Activated CD8-positive, alpha-beta memory T cell treated with anti-CD3 and anti-CD28 coated beads for 4 hours (primary cell): Measurements from ENCODE around the gene SCUBE2.
"Not testable (repeated sequence)": the region's sequence is repeated elsewhere in the genome, so short reads cannot be mapped to it uniquely, and the experiment has no call there.

Experiments used
- DNase-seq, 2 donors: peaks; one replicate each; pipeline ENCODE4 v3.0.0-alpha.2; 2020; ENCODE audit warnings: low read depth in 2 of 2

The SCUBE2 gene

DNA sequence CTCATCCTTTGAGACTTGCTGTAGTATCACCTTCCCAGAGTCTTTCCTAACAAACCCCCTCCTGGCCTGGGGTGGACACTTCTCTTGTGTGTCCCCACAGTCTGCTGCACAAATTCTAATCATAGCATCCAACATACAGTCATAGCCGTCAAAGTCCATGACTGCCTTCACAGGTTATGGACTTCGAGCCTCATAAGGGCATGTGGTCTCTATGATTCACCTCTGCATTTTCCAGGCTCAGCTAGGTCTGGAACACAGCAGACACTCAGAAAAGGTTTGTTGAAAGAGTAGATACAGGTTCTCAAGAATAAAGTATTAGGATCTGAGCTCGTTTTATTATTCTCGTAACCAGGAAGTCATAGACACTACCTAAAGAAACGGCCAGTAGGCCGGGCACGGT is 13.2 kb upstream of the SCUBE2 start:
- no peak for DNase-seq

DNA sequence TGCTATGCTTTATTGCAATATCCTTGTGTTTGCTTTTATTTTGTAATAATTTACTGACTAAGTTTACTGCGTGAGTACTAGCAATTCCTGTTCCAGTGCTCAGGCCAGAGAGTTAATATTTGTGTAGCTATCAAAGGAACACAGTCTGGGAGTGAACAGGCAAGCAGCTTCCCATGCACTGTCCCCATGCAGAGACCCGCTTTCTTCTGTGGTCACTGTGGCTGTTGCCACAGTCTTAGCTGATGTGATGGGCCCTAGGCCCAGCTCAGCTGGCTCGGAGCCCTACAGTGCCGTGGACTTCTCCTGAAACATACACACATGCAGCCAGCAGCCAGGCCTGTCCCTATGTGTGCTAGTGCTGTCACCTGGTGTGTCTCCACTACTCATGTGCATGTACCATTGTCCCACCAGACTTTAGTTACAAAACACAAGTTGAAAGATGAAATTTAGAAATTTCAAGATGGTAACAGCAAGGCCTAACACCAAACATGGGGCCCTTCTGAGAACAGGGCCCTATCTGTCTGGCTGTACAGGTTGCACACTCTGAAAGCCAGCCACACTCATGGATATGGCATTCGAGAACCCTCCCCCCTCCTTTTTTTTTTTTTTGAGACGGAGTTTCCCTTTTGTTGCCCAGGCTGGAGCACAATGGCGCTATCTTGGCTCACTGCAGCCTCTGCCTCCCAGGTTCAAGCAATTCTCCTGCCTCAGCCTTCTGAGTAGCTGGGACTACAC is 12.3 kb upstream of the SCUBE2 start:
- no peak for DNase-seq

DNA sequence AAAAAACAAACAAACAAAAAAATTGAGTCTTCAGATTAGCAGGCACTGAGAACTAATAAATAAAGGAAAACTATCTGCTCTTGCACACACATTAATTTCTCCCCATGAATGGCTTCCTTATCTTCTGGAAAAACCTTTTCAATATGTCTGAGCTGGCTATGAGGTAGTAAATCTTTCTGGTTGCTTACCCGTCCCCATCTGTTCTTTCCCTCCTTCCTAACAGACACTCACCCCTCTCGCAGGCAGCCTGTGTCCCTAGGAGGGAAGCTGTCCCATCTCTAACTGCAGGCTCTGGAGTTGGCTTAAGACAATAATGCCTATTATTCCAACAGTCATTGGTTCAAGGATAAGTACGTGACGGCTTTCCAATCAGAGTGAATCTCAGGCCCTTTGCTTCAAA is 8.2 kb upstream of the SCUBE2 start:
- DNase-seq = no peak

DNA sequence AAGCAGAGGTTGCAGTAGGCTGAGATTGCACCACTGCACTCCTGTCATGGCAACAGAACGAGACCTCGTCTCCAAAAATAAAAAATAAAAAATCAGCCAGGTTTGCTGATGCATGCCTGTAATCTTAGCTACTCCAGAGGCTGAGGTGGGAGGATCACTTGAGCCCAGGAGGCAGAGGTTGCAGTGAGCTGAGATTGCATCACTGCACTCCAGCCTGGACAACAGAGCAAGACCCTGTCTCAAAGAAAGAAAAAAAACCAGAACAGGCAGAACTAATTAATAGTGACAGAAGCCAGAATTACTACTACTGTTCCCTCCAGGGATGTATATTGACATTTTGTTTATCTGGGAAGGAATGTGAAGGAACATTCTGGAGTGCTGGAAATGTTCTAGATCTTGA is 7.1 kb upstream of the SCUBE2 start:
- not testable (repeated sequence) for DNase-seq

DNA sequence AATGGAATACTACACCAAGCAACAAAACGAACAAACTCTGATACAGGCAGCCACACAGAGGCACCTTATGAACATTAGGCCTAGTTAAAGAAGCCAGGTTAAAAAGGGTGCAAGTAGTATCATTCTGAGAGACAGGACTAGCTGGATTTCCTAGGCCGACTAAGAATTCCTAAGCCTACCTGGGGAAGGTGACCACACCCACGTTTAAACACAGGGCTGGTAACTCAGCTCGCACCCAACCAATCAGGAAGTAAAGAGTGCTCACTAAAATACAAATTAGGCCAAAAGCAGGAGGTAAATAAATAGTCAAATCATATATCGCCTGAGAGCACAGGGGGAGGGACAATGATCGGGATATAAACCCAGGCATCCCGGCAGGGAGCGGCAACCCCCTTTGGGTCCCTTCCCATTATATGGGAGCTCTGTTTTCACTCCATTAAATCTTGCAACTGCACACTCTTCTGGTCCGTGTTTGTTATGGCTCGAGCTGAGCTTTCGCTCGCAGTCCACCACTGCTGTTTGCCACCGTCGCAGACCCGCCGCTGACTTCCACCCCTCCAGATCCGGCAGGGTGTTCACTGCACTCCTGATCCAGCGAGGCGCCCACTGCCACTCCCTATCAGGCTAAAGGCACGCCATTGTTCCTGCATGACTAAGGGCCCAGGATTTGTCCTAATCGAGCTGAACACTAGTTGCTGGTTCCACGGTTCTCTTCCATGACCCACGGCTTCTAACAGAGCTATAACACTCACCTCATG is 6.0 kb upstream of the SCUBE2 start:
- not testable (repeated sequence) for DNase-seq

DNA sequence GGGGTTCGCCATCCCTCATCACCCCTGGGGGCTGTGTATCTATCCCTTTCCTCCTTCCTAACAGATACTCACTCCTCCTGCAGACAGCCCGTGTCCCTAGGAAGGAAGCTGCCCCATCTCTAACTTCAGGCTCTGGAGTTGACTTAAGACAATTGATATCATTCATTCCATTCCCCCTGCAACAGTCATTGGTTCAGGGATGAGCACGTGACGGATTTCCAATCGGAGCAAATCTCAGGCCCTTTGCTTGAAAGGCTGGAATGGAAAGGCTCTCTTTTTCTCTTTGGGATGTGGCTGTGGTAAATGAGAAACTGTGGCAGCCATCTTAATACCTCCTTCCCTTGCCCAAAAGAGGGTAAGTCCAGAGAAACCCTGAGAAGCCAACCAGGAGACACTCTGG is 5.0 kb upstream of the SCUBE2 start:
- no peak for DNase-seq

DNA sequence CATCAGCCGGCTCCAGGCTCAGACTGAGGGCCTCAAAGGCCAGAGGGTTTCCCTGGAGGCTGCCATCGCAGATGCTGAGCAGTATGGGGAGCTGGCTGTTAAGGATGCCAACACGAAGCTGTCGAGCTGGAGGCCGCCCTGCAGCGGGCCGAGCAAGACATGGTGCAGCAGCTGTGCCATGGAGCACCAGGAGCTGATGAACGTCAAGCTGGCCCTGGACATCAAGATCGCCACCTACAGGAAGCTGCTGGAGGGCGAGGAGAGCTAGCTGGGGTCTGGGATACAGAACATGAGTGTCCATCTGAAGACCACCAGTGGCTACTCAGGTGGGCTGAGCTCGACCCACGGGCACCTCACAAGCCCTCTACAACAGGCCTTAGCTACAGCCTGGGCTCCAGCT is 4.0 kb upstream of the SCUBE2 start:
- no peak for DNase-seq

DNA sequence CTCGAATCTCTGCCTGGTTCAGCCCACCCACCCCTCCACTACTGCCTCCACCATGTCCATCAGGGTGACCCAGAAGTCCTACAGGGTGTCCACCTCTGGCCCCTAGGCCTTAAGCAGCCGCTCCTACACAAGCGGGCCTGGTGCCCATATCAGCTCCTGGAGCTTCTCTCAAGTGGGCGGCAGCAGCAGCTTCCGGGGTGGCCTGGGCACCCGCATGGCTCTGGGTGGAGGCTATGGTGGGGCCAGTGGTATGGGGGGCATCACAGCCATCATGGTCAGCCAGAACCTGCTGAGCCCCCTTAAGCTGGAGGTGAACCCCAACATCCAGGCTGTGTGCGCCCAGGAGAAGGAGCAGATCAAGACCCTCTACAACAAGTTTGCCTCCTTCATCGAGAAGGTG is 3.0 kb upstream of the SCUBE2 start:
- DNase-seq = no peak

DNA sequence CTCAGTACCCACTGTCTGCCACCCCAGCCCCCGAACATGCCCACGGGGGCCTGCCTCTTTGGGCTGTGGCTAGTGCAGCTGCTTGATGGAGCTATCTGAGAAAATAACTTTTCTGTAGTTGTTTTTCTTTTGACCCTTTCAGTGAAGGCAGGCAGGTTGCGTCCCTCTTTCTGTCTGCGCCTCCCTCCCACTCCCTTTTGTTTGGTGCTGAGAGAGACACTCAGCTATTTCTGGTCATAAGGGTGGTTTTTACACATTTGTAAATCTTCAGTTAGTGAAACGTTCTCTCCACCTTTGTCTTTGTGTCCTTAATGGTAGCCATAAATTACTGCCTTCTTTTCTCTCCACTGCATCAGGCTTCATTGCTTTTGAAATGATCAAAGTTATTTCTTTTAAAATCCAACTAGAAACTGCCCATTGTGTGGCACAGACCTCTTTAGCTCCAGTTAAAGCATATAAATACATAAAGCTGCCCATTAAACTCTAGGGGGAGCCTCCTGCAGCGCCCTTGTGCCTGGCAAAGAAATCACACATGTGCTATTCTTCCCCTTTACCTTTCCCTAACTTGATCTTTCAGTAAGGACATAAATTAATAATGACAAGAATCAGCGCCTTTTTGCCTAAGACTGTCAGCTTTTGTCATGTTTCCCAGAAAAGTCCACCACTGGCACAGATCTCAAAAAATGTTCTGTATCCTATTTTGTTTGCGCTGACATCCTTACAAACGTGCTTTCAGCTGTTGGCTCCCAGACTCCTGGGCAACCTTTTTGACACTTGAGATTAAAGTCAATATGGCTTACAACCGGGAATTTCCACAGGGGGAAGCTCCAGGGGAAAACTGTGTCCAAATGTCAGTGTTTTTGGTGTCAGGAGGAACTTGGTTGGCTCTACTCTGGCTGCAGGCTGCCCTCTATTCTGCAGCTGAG is 1.7 kb upstream of the SCUBE2 start:
- DNase-seq = no peak

DNA sequence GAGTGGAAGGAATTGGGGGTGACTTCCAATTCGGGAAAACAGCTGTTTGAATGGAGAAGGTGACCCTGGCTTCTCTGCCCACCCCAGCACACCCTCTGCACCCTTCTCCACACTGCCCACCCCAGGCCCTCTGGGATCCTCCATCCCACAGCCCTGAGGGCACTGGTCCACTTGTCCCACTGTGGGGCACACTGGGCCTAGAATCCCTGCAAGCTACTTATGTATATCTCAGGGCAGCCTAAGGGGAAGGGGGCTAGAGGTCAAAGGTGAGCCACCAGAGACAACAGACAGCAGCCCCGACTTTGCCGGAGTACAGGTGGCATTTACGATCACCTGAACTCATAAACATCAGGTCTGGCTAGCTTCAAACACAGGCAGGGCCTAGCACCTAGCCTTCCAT is 673 bp upstream of the SCUBE2 start:
- DNase-seq = no peak

DNA sequence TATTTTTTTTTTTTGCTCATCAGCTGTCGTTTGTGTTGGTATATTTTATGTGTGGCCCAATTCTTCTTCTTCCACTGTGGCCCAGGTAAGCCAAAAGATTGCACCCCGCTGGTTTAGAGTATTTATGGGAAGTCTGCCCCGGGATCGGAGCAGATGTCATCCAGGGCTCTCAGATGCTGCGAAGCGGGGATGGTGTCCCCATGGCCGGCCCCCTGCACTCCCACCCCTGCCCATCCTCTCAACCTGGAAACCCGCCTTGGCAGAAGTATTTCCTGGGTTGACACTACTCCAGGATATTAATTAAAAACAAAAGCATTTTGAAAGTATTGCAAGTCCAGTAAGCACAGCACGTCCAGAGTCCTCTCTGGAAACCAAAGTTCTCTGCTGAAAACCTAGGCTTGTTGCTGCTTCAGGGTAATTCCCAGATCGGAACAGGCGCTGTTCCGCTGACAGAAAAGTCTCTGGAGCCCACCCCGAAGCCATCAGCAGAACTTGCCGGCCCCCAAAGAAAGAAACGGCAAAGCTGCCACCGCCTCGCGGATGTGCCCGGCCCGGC is 833 bp downstream of the SCUBE2 start:
- DNase-seq = no peak

DNA sequence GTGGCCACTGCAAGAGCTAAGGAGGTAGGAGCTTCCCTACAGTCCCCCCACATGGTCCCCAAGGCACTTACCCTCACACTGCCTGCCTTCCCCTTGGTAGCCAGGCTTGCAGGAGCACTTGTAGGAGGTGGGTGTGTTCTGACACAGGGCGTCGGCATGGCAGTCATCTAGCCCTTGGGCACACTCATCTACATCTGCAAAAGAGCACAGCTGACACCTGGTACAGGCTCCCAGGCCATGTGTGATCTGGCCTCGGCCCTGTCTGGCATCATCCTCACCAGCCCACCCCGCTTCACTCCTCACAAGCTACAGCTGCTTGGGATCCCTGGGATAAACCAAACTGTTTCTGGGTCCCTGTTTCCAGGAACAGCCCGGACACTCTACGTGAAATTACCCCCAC is 1.8 kb downstream of the SCUBE2 start:
- DNase-seq = no peak

DNA sequence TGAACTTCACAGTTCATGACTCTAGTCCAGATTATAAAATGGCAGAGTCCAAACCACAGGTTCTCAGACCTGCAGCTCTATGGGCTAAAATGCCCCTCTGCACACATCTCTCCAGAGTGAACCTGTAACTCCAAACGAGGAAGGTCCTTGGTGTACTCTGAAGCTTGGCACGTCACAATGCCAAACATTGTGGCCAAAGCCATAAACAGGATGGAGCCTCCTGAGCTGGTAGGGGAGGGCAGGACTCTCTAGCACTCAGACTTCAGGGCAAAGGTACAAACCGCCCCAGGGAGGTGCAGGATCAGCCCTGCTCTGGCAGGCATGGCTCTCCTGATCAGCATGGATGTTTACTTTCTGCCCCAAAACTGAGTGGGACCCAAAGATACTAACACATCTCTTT is 2.3 kb downstream of the SCUBE2 start:
- no peak for DNase-seq

DNA sequence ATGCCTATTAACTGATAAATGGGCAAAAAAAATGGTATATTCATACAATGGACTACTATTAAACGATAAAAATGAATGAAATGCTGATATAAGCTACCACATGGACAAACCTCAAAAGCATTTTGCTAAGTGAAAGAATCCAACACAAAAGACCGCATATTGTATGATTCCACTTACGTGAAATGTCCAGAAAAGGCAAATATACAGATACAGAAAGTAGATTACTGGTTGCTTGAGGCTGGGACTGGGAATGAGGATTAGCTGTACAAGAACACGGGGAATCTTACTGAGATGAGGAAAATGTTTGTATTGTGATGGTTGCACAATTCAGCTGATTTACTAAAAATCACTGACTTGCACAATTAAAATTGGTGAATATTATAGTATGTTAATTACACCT is 8.8 kb downstream of the SCUBE2 start:
- no peak for DNase-seq

DNA sequence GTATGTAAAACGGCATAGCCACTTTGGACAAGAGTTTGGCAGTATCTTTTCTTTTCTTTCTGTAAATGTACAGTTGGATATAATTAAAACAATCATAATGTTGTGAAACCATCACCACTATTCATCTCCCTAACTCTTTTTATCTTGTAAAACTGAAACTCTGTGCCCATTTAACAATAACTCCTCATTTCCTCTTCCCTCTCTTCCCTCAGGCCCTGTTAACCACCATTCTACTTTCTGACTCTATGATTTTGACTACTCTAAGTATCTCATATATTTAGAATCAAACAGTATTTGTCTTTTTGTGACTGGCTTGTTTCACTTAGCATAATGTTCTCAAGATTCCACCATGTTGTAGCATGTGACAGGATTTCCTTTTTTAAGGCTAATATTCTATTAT is 10.2 kb downstream of the SCUBE2 start:
- DNase-seq = no peak

DNA sequence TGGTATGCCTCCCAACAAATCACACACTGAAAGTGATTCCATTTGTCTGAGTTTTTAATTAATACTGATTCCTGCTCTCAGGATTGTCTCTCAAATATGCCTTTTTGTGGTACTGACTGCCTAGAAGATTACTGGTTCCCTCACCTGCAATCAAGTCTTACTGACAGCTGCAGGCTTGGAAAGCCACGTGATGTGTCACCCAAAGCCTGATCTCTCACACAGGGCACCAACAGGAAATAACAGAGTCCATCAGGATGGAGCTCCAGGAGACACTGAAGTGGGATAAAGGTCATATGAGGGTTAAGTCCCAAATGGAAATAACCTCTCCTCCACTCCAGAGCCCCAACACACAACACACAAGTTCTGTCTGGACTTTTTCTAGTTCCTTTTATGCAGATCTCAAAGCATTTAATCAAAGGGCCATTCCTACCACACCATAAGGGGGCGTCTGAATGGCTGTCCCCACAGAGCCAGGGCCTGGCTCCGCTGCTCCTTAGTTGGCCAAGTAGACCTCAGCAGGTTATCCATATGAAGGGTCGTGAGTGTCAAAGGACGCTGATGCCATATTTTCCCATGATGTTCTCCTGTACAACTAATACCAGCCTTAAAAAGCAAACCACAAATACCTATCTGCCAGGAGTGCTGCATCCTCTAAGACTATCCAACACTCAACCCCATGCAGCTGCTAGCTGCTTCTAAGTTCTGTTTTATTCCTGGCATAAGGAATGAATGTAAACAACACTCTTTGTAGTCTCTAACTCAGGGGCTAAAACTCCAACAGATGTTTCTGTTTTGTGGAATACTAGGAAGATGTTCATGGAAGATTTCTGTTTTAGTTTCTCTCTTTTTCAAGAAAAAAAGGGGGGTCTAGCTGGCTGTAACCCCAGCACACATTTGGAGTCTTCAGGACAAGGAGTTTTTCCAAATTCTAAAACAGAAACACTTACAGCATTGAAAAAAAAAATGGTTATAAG is 13.0 kb downstream of the SCUBE2 start:
- DNase-seq = no peak

DNA sequence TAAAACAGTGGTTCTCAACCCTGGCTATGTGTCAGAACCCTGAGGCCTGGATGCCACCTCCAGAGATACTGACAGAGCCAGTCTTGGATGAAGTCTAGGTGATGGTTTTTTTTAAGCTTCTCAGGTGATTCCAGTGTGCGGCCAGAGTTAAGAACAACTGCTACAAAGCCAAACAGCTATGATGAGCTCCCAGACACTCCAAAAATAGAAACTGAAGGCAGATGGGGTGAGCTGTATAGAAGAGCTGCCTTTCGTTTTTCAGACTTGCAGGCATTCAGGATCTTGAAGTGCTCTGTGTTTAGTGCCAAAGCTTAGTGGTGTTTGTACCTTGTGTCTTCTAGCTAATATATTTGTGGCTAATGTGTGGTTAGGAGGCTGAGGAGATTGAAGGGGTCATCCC is 14.2 kb downstream of the SCUBE2 start:
- DNase-seq = no peak

DNA sequence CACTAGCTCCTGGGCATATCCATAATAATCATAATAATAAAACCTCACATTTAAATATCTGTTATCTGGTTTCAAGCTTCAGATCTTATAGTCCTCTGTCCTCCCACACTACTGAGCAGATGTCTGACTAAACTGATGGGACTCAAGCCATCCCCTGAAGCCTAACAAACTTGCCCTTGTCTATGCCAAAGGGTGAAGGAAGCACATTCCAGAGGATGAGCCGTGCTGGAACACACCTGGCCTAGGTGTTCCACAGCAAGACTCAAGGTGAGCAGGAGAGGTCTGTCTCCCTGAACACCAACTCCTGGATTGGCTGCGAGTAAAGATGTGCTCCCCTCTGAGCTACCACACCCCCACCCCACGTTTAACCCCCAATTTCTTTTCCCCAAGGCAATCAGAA is 14.7 kb downstream of the SCUBE2 start:
- DNase-seq = no peak

DNA sequence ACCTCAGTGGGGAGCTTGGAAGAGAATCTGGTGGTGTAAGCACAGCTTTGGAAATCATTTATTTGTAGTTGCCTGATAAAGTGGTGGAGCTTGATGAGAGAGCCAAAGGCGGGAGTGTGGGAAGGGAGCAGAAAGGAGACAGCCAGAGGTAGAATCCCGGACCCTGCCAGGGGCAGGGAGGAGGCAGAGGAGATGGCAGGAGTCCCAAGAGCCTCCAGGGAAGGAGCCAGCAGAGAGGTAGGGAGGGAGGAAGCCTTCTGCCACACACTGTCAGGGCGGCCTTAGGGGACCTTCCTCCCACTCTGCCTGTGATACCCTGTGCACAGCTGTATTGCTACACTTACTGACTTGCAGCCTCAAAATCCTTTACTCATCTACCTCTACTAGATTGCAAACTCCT is 15.4 kb downstream of the SCUBE2 start:
- no peak for DNase-seq

DNA sequence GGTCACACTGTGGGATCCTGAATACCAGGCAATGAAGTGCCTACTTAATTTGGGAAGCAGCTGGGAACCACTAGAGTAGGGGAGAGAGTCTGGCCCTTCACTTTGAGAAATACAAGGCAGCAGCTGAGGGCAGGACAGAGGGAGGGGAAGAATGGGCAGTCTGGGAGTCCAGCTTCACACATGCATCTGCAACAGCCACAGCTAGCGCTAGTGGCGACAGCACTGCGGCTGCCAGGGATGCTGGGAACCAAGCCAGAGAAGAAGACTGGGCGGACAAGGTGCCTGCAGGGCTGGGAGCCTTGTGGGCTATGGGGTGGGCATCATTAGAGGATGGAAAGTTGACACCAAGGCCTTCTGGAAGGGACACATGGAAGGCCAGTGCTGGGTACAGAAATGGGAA is 15.8 kb downstream of the SCUBE2 start:
- DNase-seq = no peak
